Stimulated activated CD4-positive, alpha-beta T cell treated with anti-CD3 and anti-CD28 coated beads, Interleukin-1b, Interleukin-23, amount 100 ng/mL, for 1 hour (primary cell): ENCODE results near the gene ULBP1.
"Not testable (repeated sequence)": the region's sequence is repeated elsewhere in the genome, so short reads cannot be mapped to it uniquely, and the experiment has no call there.

ENCODE experiments used
- DNase-seq, 2 donors: peaks; one replicate each; pipeline ENCODE4 v3.0.0-alpha.2; 2020; ENCODE audit warnings: low read depth in 2 of 2

Gene ULBP1

DNA sequence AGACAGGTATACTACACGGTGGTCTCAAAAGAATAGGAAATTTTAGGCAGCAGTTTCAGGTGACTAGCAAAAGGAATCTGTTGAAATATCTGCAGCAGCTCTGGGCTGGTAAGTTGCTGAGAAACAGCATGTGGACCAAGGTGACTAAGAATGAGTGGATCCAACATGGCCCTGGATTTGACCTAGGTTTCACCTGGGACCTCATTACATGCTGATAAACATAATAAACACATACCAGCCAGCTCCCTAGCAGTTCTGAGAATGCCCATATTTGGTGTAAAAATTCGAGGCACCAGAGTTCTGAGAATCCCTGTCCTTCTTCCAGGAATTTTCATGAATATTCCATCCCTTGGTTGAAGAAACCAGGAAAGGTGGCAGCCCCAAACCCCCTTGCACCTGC is 10.4 kb upstream of the ULBP1 start:
- DNase-seq: not testable (repeated sequence)

DNA sequence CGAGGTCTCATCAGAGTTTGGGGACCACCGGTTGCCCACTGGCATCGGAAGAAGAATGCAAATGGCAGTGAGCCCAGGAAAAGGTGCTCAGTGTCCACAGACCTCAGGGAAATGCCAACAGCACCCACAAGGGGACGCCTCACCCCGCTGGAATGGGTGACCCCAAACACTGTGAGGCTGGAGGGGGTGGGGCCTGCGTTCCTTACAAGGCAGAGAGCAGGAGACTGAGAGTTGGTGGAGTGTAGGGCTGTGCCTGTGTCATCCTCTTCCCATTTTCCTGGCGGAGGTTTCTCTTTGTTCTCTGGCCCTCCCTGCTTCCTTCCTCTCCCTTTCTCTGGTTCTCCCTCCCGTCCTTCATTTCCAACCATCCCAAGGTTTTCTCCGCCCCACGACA is 9.8 kb upstream of the ULBP1 start:
- not testable (repeated sequence) for DNase-seq

DNA sequence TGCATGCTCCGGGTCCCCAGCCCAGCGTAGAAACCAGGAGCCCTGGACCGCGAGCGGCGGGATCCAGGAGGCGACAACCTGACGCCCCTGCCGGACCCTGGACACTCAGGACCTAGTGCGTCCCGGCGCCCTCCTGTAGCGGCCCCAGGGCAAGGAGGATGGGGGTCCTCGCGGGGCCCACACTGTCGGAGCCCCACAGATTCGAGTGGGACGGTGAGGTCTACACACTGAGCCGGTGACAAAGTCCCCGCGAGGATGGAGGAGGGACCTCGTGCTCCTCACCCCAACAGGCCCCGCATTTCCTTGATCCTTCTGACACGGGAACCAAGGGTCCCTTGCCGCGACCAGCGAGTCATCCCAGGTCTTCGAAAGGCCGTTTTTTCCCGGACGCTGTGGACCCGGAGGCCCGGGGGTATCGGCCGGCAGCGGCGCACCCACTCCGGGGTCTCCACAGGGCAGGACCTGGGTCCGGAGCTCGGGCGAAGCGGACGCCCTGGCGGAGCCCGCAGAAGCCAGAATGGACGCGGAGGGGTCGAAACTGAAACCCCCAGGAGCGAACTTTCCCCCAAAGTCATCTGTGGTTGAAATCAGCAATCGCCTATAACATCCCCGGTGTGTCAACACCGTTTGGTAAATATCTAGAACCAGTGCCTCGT is 9.3 kb upstream of the ULBP1 start:
- DNase-seq: not testable (repeated sequence)

DNA sequence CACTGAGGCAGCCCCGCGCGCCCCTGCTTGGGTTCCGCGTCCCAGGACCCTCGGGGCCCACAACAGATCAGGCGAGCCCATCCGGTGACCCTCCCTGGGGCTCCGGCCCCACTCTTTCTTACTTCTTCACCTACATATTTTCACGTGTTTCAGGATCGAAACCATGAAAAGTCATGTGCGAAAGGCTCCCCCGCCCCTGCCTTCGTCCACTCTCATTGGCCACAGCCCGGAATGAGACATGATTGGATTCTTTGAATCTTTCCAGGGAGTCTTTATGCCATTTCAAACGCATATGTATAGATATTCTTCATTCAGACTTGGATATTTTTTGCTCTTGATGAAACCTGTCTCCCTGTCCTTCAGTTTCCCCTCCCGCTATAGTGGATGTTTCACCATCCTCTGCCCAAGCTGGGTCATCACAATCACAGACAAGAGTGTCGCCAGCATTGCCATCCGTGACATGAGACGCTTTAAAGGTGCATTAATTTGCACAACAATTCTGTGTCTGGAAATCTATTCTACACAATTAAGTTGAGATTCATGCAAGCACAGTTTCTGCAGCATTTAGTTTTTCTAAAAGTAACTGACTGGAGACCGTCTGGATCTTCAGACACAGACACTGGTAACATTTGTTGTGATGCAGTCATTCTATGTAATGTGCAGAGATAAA is 8.6 kb upstream of the ULBP1 start:
- DNase-seq: not testable (repeated sequence)

DNA sequence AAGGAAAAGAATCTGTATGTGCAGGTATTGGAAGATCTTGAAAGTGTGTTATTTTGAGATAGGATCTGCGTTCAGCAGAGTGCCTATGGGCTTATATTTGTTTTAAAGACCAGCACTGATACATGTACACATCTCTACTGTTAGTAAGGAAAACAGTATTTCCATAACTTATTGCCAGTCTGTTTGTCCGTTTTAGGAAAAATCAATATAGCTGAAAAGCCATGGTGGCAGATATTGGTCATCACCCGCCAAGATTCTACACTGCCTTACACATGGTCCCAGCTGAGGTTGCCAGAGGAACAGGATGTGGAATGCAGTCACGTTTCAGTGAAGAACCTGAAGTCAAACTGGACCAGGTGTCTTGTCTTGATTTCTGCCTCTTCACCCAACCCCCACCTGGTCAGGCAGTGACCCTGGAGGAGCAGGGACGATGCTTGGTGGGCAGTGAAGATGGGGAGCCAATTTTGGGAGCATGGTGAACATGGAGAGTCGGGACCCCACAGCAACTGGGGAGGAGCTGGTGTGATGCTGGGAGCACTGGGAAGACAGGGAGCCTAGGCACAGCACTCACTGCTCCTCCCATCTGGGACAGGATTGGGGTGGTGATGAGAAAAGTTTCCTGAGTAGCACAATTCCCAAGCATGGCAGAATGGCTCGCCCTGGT is 8.0 kb upstream of the ULBP1 start:
- not testable (repeated sequence) for DNase-seq

DNA sequence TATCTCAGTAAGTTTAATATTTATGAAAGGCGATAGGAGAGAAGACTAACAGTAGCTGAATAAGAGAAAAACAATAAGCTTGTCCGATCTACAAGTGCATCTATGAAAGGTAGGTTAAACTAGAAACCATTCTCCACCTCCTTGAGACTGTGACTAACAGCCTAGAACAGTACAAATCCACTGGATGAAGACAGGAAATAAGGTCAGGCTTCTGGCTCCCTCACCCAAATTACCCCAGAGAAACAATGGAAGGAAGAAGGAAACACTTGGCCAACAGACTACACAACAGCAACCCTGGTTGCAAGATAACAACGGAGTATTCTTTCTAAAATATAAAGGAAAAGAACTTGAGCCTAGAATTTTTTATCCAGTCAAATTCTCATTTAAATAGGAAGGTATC is 5.6 kb upstream of the ULBP1 start:
- not testable (repeated sequence) for DNase-seq

DNA sequence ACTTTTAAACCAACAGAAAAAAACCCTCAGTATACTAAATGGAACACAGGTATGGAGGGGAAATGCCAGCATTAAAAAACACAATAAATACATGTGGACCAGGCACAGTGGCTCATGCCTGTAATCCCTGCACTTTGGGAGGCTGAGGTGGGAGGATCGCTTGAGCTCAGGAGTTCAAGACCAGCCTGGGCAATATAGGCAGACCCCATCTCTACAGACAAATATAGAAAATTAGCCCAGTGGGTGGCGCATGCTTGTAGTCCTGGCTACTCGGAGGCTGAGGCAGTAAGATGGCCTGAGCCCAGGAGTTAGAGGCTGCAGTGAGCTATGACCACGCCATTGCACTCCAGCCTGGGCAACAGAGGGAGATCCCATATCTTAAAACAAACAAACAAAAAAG is 3.9 kb upstream of the ULBP1 start:
- DNase-seq: not testable (repeated sequence)

DNA sequence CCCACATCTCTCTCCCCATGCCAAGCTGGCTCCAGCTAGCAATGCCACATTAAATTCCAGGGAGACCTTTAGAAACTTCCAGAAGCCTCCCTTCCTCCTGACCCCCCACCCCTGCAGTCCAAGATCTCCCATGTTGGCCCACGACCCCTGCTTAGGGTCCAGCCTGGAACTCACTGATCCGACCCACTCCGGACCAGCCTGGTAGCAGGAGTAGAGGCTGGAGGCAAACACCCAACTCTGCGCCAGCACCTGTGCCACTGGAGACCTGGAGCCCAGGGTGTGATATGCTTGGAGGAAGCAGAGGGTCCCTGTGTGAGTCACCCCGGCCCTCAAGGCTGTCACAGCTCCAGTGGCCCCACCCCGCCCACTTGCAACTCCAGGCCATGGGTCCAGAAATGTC is 3.3 kb upstream of the ULBP1 start:
- DNase-seq: no peak

DNA sequence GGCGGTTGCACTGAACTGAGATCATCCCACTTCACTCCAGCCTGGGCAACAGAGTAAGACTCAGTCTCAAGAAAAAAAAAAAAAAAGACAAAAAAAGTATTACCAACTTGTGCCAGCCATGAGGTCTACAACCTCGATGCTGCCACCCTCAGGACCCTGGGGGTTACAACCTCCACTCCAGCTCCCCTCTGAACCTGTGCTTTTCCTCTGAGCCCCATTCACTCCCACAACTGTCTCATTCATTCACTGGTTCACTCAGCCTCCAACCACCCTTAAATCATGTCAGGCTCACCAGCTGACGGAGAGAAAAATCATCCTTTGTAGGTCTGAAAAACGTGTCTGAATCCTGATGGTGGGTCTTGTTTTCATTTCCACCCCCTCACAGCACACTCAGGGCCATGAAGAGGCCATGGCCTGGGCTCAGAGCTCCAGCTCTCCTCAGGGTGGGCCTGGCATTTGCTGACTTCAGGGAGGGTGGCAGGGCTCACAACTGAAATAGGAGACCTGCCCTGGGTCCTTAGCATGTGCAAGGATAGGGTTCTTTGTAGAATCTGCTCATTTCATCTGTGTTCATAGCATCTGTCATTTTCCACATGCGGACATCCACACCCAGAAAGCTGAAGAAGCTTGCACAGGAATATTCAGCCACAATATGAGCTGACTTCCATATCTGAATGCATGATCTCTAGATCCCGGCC is 1.9 kb upstream of the ULBP1 start:
- DNase-seq: no peak

DNA sequence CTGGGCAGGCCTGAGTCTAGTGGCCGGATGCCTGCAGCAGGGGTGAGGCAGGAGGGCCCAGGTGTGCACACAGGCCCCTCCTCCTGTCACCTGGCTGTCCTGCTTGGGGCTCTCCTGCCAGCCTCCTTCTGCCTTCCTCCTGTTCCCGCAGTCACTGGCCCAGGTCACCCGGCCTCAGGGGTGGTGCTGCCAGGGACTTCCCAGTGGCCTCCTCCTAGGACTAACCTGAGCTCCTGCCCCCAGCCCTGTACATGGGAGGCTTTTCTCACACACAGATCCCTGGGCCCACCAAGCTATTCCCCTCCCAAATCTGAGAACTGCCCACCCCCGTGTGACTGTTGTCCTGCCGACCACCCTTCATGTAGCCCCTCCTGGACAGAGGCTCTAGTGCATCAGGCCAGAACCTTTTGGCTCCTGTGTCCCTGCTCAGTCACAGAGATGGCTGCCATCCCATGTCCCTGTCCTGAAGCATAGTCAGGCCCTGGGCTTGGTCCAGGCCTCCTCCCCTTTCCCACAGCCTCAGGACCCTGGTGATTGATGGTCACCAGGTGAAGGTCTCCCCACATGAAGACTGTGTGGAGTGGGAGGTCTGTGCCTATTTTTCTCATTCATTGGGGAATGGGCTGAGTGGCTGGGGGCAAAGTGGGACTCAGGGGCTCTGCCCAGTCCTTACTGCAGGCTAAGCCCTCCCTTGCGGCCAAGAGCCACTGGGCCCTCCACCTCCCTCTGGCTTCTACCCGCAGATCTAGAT is 1.1 kb upstream of the ULBP1 start:
- no peak for DNase-seq

DNA sequence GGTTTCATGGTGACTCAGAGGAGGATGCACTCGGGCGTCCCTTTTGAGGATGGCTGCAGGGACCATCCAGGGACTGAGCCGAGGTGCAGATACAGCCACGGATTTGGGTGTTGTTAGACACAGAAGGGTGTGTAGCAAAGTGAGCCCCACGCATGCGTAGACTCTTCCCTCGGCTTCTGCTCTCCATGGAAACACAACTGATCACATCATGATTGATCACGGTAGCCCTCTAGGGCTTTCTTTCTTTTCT is 606 bp upstream of the ULBP1 start:
- no peak for DNase-seq

DNA sequence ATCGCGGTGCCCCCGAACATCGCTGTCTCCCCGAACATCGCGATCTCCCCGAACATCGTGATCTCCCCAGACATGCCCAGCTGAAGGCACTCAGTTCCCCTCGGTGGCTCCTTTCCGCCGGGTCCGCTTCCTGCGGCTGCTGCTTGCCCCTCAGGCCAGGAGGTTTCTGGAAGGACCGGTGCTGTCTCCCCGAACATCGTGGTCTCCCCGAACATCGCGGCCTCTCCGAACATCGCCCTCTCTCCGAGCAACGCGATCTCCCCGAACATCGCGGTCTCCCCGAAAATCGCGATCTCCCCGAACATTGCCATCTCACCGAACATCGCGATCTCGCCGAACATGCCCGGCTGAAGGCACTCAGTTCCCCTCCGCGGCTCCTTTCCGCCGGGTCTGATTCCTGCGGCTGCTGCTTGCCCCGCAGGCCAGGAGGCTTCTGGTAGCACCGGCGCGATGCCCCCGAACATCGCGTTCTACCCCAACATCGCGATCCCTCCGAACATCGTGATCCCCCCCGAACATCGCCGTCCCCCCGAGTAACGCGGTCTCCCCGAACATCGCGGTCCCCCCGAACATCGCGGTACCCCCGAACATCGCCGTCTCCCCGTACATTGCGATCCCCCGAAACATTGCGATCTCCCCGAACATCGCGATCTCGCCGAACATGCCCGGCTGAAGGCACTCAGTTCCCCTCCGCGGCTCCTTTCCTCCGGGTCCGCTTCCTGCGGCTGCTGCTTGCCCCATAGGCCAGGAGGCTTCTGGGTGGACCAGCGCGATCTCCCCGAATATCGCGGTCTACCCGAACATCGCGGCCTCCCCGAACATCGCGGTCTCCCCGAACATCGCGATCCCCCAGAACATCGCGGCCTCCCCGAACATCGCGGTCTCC is 808 bp downstream of the ULBP1 start:
- no peak for DNase-seq

DNA sequence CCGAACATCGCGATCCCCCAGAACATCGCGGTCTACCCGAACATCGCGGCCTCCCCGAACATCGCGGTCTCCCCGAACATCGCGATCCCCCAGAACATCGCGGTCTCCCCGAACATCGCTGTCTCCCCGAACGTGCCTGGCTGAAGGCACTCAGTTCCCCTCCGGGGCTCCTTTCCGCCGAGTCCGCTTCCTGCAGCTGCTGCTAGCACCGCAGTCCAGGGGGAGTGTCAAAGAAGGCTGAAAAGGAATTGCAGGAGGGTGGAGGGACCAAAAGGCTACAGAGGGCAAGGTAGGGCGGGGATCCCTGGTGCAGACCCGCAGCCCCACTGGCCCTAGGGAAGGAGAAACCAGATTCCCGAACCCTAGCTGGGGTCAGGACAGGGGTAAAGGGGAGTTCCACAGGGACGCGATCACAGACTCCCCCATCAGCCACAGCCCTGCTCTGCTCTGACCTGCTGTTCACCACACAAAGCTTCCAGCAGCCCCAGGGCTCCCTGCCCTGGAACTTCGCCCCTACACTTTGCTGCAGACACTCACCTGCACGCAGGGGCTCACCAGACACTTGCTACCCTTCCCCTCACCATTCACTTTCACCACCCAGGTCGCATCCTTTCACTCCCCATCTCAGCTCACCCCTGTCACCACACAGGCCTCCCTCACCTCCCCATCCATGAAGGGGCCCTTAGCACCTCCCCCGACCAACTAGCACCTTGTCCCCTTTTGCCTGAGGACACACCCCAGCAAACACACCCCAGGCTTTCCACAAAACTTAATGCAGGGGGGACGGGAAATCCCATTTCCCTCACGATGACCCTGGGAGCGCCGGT is 1.7 kb downstream of the ULBP1 start:
- DNase-seq: no peak

DNA sequence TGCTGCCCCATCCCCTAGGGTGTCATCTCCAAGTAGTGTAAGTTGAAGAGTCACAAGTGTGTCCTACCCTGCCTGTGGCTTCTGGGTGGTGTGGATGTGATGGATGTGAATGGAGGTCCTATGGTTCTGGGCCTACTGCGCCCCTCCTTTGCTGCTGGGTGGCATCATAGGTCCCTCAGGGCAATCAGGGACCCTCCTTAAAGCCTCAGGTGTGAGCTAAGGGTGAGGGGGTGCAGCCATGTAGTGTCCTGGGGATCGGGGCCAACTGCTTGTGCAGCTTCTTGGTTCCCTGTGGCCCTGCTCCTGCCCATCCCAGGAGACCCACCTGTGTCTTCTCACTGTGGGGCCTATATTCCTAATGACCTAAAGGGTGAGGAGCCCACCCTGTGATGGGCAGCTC is 2.6 kb downstream of the ULBP1 start:
- DNase-seq: not testable (repeated sequence)

DNA sequence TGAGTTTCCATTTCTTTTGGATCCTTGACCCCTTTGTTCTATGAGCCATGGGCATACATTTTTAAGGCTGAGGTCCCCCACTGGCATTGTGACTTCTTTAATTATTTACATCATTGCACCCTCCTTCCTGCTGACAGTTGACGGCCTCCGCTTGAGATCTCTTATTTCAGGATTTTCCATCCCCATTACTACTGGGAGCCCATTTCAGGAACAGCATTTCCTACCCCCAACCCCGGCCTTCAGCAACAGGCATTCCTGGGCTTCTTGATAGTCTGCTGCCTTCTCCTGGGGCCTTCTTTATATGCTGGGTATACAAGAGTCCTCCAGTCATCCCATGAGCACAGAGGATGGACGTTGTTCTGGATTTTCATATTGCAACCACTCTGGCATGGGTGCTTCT is 3.8 kb downstream of the ULBP1 start:
- no peak for DNase-seq

DNA sequence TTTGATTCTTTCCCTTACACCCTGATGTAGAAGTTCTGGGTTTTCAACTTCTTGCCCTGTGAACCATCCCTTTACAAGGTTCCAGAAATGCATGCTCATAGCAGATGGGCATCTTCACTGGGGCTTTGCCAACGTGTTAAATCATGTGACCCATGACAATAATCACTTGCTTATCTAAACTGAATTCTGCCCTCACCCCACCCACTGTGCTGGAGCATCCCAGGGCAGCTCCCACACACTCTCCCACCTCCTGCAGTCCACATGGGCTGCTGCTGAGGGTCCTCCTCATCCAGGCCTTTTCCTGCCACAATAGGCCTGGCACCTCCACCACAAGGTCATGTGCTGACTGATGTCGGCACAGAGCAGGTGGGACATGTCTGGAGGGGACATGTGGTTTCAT is 4.3 kb downstream of the ULBP1 start:
- not testable (repeated sequence) for DNase-seq

DNA sequence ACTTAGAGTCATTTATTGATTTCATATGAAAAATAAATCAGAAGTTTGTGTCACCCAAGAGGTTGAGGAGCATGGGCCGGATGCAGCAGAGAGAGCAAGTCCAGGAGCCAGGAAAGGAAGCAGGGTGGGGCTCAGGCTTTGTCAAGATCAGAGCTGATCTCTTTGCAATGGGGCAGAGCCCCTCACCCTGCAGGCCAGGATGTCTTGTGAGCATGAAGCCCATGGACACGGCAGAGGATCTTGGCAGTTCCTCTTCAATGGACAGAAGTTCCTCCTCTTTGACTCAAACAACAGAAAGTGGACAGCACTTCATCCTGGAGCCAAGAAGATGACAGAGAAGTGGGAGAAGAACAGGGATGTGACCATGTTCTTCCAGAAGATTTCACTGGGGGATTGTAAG is 5.2 kb downstream of the ULBP1 start:
- not testable (repeated sequence) for DNase-seq

DNA sequence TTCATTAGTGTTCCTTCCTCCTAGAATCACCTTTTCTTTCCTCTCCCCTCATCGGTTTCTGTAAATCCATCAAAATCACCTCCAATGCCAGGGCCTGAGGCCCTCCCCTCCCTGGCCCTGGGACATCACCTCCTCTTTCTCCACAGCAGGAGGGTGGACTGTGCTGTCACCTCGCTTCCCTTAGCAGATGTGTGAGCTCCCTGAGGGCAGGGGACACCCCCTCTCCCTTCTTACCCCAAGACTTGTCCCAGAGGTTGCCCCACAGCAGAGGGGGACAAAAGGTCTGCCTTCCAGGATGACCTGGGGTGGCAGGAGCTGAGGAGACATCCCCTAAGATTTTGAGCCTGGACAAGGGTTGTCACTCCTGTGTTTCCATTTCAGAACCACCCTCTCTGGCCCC is 5.9 kb downstream of the ULBP1 start:
- no peak for DNase-seq

DNA sequence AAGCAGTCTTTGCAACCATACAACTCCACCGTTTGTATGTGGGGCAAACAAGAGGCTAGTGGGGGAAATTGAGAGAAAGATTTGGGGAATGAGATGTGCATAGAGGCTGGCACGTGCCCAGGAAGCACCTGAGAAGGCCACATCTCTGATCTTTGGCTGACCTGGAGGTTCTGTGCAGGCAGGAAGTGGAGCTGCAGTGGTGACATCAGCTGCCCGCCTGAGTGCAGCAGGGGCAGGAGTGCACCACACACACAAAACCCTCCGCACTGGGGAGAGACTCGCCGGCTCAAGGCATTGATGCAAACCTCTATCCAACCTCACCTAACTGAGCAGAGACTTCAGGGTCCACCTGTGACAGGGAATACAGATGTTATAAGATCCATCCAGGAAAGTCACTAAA is 10.7 kb downstream of the ULBP1 start:
- DNase-seq: not testable (repeated sequence)

DNA sequence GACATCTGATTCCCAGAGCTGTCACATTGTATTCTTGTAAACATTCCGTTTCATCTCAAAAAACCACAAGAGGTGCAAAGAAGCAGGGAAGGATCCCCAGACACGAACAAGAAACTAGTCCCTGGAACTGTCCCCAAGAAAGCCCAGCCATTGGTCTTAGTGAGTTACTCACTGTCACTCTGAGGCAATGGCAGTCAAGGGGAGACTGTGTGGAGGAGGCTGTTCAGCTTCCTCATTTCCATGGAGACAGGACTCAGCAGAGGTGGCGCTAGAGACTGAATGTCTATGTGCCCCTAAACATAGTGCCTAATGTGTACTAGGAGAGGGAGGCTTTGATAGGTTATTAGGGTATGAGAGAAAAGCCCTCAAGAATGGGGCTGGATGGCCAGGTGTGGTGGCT is 11.1 kb downstream of the ULBP1 start:
- no peak for DNase-seq
